Right ventricle myocardium inferior (tissue), 1 donor: Measurements from ENCODE around the gene RFLNA. TPM values are rescaled to one million over a fixed set of nuclear protein-coding genes. Genes with fewer than 3 reads are reported as not detected.
A peak's percentile ranks its signal among the peaks of the same experiment; 100 is the strongest.

ENCODE experiments used
- ATAC-seq: fragments of 200-7000 bp; cut with Tn5 transposase; one replicate; pipeline ENCODE4 v1.9.1; 2020; ENCODE audit warnings: mild to moderate bottlenecking, moderate library complexity
- DNase-seq: peaks from one replicate; pipeline ENCODE4 v3.0.0; 2021; ENCODE audit errors: missing footprints
- intact Hi-C: fragments of 100-400 bp; cut with DNase I; formaldehyde crosslinking; loops from one replicate; pipeline ENCODE4 v1.11.0; 2022
- long read RNA-seq: library from polyadenylated mRNA; unstranded; transcript quantifications from one replicate; pipeline ENCODE4 v2.0.0, GENCODE V29; 2021
- total RNA-seq: library from RNA; stranded (reverse); fragmentation: NEBNext Ultra II Directional; extraction: Animal tissue kit (Norgen Biotek cat#: 25700); gene quantifications from one replicate; pipeline ENCODE4 v1.2.1, GENCODE V29; 2021
- donor health status: DM: no; HTN: yes; CAD: no; lungs with severe emphysema.

RFLNA gene
- 0.19 TPM for total RNA-seq
- long read RNA-seq = 0 reads

- intact Hi-C loops = no loop called here
These were observed at the start of gene RFLNA for GRCh38 chr12:124294780-124295341. TSS of gene RFLNA (plus strand) at chr12:124295093. CDS start at chr12:124295430, 337 bp downstream.

GRCh38 chr12:124247331-124247730, 47.6 kb upstream of the RFLNA start:
- ATAC-seq (no peak), DNase-seq (no peak)
- intact Hi-C loops = no loop called here

More at GRCh38 chr12:124294780-124295341, at the start of gene RFLNA:
- ATAC-seq = peak; percentile 64
- DNase-seq = no peak

- intact Hi-C loops = no loop called here
- no peak for ATAC-seq
- DNase-seq = no peak
These were observed 45.7 kb upstream of the RFLNA start for GRCh38 chr12:124248941-124249825.

GRCh38 chr12:124251186-124251585, 43.7 kb upstream of the RFLNA start:
- no peak for DNase-seq
- no peak for ATAC-seq
- intact Hi-C loops = no loop called here

- ATAC-seq (no peak), DNase-seq (no peak)
- intact Hi-C loops = no loop called here
These were observed 41.9 kb upstream of the RFLNA start for GRCh38 chr12:124252964-124253363.

GRCh38 chr12:124254126-124254525, 40.8 kb upstream of the RFLNA start:
- intact Hi-C loops = no loop called here
- no peak for DNase-seq
- no peak for ATAC-seq

- ATAC-seq (no peak), DNase-seq (no peak)
- intact Hi-C loops = no loop called here
These were observed 35.5 kb upstream of the RFLNA start for GRCh38 chr12:124259154-124260066.

- intact Hi-C loops = no loop called here
- DNase-seq (no peak), ATAC-seq (no peak)
These were observed 33.0 kb upstream of the RFLNA start for GRCh38 chr12:124261885-124262284.

GRCh38 chr12:124264089-124264795, 30.7 kb upstream of the RFLNA start:
- DNase-seq (no peak), ATAC-seq (no peak)
- intact Hi-C loops = no loop called here

- ATAC-seq (no peak), DNase-seq (no peak)
- intact Hi-C loops = no loop called here
These were observed 30.0 kb upstream of the RFLNA start for GRCh38 chr12:124264879-124265278.

- DNase-seq (no peak), ATAC-seq (no peak)
- intact Hi-C loops = no loop called here
These were observed 27.6 kb upstream of the RFLNA start for GRCh38 chr12:124267205-124267778.

- no peak for DNase-seq
- intact Hi-C loops = no loop called here
- ATAC-seq = no peak
These were observed 24.2 kb upstream of the RFLNA start for GRCh38 chr12:124270671-124271070.

- DNase-seq (no peak), ATAC-seq (no peak)
- intact Hi-C loops = no loop called here
These were observed 21.3 kb upstream of the RFLNA start for GRCh38 chr12:124273630-124274029.

GRCh38 chr12:124276337-124276736, 18.6 kb upstream of the RFLNA start:
- ATAC-seq (no peak), DNase-seq (no peak)
- intact Hi-C loops = no loop called here

GRCh38 chr12:124277394-124278241, 17.3 kb upstream of the RFLNA start:
- intact Hi-C loops = no loop called here
- DNase-seq (no peak), ATAC-seq (peak; percentile 23)

- DNase-seq (no peak), ATAC-seq (no peak)
- intact Hi-C loops = no loop called here
These were observed 16.3 kb upstream of the RFLNA start for GRCh38 chr12:124278389-124279101.

- no peak for ATAC-seq
- intact Hi-C loops = no loop called here
These were observed 15.6 kb upstream of the RFLNA start for GRCh38 chr12:124279315-124279714.

More at GRCh38 chr12:124279315-124279714, 15.6 kb upstream of the RFLNA start:
- DNase-seq = no peak
